Activated CD4-positive, alpha-beta T cell treated with anti-CD3 and anti-CD28 coated beads for 36 hours (primary cell): ENCODE data around the gene PLCL2. TPM values are rescaled to one million over a fixed set of nuclear protein-coding genes. Genes with fewer than 3 reads are reported as not detected.

Experiments
- ATAC-seq: fragments of 200-7000 bp; cut with Tn5 transposase; one replicate; pipeline ENCODE4 v1.10.0; 2021; ENCODE audit warnings: mild to moderate bottlenecking, moderate library complexity
- CTCF ChIA-PET: fragments of 350-600 bp; sonication (Branson Sonifier 250); formaldehyde crosslinking; loops from one replicate; lab custom pipeline; 2021; ENCODE audit warnings: antibody characterized with exemption; lab: Charles Lee
- POLR2A ChIA-PET: fragments of 350-600 bp; sonication (Branson Sonifier 250); formaldehyde crosslinking; loops from one replicate; lab custom pipeline; 2021; ENCODE audit warnings: antibody characterized with exemption, inconsistent platforms; lab: Charles Lee
- DNase-seq: peaks from one replicate; pipeline ENCODE4 v3.0.0-alpha.2; 2020
- H3K27ac Mint-ChIP-seq: one replicate; pipeline ENCODE4 v1.8.0; 2021; ENCODE audit warnings: mixed read lengths
- H3K27me3 Mint-ChIP-seq: one replicate; pipeline ENCODE4 v1.8.0; 2021; ENCODE audit warnings: mixed read lengths
- H3K36me3 Mint-ChIP-seq: one replicate; pipeline ENCODE4 v1.8.0; 2021; ENCODE audit warnings: low read depth, mixed read lengths
- H3K4me1 Mint-ChIP-seq: one replicate; pipeline ENCODE4 v1.8.0; 2021; ENCODE audit warnings: mixed read lengths
- H3K4me3 Mint-ChIP-seq: one replicate; pipeline ENCODE4 v1.8.0; 2021; ENCODE audit warnings: mild to moderate bottlenecking, moderate library complexity, mixed read lengths
- H3K9me3 Mint-ChIP-seq: one replicate; pipeline ENCODE4 v1.8.0; 2021; ENCODE audit warnings: low read depth, mixed read lengths
- intact Hi-C, 2 experiments: fragments of 100-400 bp; cut with DNase I in 1 of 2; cut with micrococcal nuclease in 1 of 2; formaldehyde crosslinking; loops; one replicate each; pipeline versions ENCODE4 v1.14.2 to v1.15.1; 2022 to 2024; cut with DNase I, micrococcal nuclease
- total RNA-seq, 2 experiments: library from RNA; stranded (reverse); gene quantifications; one replicate each; pipeline ENCODE4 v1.2.3, GENCODE V29; 2021

The PLCL2 gene
- total RNA-seq, 2 experiments from 2014 or later: 12.5 to 15.0 TPM

DNA sequence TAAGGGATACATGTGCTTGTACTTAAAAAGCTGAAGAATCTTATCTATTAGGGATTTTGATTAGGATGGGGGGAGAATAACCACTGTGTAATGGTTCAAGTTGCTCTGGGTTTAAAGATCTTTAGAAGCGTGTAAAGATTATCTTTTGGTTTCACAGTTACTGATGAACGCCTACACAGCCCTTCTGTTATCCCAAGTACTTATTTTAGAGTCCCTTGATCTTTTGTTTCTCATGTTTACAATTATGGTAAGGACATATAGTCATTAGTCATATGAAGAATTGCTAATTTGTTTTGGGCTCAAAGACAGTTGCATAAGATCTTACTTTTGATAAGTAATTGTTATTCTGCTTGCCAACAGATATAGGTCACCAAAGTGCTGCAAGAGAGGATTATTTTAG, 160.1 kb downstream of the PLCL2 start:
- CTCF ChIA-PET: no interaction called here
- Mint-ChIP-seq H3K27me3 (no peaks in the 10 kb centered on the region), H3K4me3 (no peak overlapping the region), H3K9me3 (peaks cover 5% of the 10 kb centered on the region), H3K27ac (no peak overlapping the region), H3K36me3 (peaks cover 49% of the 10 kb centered on the region), H3K4me1 (peaks cover 26% of the 10 kb centered on the region)
- POLR2A ChIA-PET: no interaction called here
- no peak for DNase-seq
- intact Hi-C loops: loop anchor here in 1 of 2 experiments (5.0 kb wide), 1 partner anchor 107 kb away; no protein-coding TSS in a partner anchor
- peak; percentile 73 for ATAC-seq

DNA sequence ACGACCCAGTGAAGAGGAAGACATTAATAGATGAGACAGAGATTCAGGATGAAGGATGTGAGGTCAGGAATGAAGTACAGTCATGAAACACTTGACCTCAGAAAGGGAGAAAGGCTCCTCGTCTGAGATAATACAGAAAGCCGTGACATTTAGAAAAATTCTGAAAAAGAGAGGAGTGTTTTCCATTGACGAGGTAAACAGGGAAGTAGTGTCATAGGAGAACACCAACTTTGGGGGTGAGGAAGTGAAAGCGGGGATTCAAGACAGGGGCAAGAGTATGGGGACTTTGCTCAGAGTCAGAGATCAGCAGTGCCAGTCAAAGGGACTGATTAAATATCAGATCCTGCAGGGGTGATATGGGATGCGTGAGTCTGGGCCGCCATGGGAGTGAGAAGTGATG, 160.9 kb downstream of the PLCL2 start:
- intact Hi-C loops: loop anchor here in 1 of 2 experiments (5.0 kb wide), 1 partner anchor 107 kb away; no protein-coding TSS in a partner anchor
- DNase-seq (no peak), ATAC-seq (no peak)
- Mint-ChIP-seq H3K9me3 (peaks cover 8% of the 10 kb centered on the region), H3K27ac (no peak overlapping the region), H3K36me3 (peaks cover 57% of the 10 kb centered on the region), H3K27me3 (no peaks in the 10 kb centered on the region), H3K4me1 (peaks cover 25% of the 10 kb centered on the region), H3K4me3 (no peak overlapping the region)
- CTCF ChIA-PET: no interaction called here
- POLR2A ChIA-PET: no interaction called here

DNA sequence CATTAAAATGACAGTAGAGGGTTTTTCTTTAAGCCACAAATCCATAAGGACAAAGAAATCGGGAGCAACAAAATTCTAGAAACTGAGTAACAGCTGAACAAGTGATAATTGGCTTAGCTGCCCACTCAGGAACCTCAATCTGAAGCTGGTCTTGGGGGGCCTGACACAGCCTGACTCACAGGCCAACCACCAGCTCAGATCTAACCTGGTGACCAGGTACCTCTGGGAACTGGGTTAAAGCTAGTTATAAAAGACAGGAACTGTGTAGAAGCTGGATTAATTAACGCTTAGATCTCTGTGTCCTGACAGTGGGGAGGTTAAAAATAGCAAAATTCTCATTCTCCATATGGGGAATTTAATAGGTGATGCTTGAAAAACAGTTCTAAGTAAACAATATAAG, 161.9 kb downstream of the PLCL2 start:
- peaks cover 23% of the 10 kb centered on the region for H3K4me1 Mint-ChIP-seq
- H3K27me3 Mint-ChIP-seq: no peaks in the 10 kb centered on the region
- H3K27ac Mint-ChIP-seq: no peak overlapping the region
- intact Hi-C loops: loop anchor here in 1 of 2 experiments (5.0 kb wide), 1 partner anchor 106 kb away; no protein-coding TSS in a partner anchor
- POLR2A ChIA-PET: interaction anchor here (0.5 kb wide), 1 partner anchor 181 kb away, joined by 5 read pairs; no protein-coding TSS in a partner anchor
- no peak overlapping the region for H3K4me3 Mint-ChIP-seq
- DNase-seq: no peak
- H3K9me3 Mint-ChIP-seq: peaks cover 10% of the 10 kb centered on the region
- ATAC-seq: no peak
- CTCF ChIA-PET: interaction anchor here (0.6 kb wide), 2 partner anchors 445 to 727 kb away, joined by 3 read pairs; no protein-coding TSS in a partner anchor
- peaks cover 60% of the 10 kb centered on the region for H3K36me3 Mint-ChIP-seq

DNA sequence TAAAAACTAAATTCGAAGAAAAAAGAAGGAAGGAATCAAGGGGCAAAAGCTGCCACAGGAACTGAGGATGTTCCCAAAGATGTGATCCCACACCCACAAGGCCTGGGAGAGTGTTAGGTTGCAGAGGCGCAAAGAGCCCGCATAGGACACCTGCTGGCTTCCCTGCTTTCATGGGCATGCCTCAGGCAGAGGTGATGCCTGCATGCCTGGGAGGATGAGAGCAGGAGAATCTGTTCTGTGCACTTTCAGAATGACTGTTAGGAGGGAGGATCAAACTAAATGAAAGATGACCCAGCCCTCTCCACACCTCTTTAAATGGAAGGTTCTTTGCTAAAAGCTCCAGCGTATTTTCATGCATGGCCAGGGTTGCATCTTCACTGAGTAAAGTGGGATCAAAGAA, 162.4 kb downstream of the PLCL2 start:
- intact Hi-C loops: loop anchor here in 1 of 2 experiments (5.0 kb wide), 1 partner anchor 105 kb away; no protein-coding TSS in a partner anchor
- Mint-ChIP-seq H3K36me3 (peaks cover 65% of the 10 kb centered on the region), H3K4me3 (no peak overlapping the region), H3K27ac (no peak overlapping the region), H3K9me3 (peaks cover 15% of the 10 kb centered on the region), H3K27me3 (no peaks in the 10 kb centered on the region), H3K4me1 (peaks cover 23% of the 10 kb centered on the region)
- ATAC-seq: peak; percentile 51
- no peak for DNase-seq
- ChIA-PET POLR2A (interaction anchor here (0.5 kb wide), 1 partner anchor 181 kb away, joined by 5 read pairs; no protein-coding TSS in a partner anchor), CTCF (interaction anchor here (0.6 kb wide), 1 partner anchor 446 kb away, joined by 3 read pairs; no protein-coding TSS in a partner anchor)

DNA sequence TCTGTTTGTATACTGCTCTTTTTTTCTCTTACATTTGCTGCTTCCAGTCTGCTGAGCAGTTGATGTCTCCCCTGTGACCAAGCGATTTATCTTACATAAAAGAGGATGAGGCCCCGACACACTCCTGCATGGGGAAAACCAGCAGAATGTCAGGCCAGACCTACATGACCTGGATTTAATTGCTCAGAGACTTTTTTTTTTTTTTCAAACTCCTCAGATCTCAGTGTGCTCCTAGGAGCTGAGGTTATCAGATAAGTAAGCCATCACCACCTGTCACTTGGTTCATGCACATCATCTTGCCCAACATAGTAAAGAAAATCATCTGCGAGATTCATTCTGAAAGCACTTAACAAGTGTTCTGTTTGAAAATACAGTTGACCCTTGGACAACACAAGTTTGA, 163.1 kb downstream of the PLCL2 start:
- POLR2A ChIA-PET: no interaction called here
- intact Hi-C loops: loop anchor here in 1 of 2 experiments (5.0 kb wide), 1 partner anchor 104 kb away; no protein-coding TSS in a partner anchor
- CTCF ChIA-PET: interaction anchor here (1.6 kb wide), 1 partner anchor 7 kb away, joined by 6 read pairs; no protein-coding TSS in a partner anchor

DNA sequence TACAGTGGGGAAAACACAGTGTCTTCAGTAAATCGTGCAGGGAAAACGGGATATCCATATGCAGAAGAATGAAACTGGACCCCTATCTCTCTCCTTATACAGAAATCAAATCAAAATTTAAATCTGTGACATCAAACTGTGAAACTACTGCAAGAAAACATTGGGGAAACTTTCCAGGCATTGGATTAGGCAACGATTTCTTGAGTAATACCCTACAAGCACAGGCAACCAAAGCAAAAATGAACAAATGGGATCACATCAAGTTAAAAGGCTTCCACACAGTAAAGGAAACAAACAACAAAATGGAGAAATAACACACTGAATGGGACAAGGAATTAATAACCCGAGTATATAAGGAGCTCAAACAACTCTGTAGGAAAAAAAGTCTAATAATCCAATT, 165.3 kb downstream of the PLCL2 start:
- Mint-ChIP-seq H3K4me3 (no peak overlapping the region), H3K27me3 (no peaks in the 10 kb centered on the region), H3K4me1 (peaks cover 23% of the 10 kb centered on the region), H3K27ac (no peak overlapping the region), H3K9me3 (peaks cover 17% of the 10 kb centered on the region), H3K36me3 (peaks cover 77% of the 10 kb centered on the region)
- intact Hi-C loops: no loop called here
- ChIA-PET POLR2A (no interaction called here), CTCF (interaction anchor here (1.1 kb wide), 1 partner anchor 24 kb away, joined by 5 read pairs; no protein-coding TSS in a partner anchor)
- no peak for DNase-seq
- ATAC-seq: no peak

More for the DNA sequence above, 163.1 kb downstream of the PLCL2 start:
- H3K27ac Mint-ChIP-seq: no peak overlapping the region
- H3K27me3 Mint-ChIP-seq: no peaks in the 10 kb centered on the region
- H3K9me3 Mint-ChIP-seq: peaks cover 15% of the 10 kb centered on the region
- H3K4me3 Mint-ChIP-seq: no peak overlapping the region
- ATAC-seq: no peak
- DNase-seq: no peak
- peaks cover 65% of the 10 kb centered on the region for H3K36me3 Mint-ChIP-seq
- peaks cover 20% of the 10 kb centered on the region for H3K4me1 Mint-ChIP-seq

DNA sequence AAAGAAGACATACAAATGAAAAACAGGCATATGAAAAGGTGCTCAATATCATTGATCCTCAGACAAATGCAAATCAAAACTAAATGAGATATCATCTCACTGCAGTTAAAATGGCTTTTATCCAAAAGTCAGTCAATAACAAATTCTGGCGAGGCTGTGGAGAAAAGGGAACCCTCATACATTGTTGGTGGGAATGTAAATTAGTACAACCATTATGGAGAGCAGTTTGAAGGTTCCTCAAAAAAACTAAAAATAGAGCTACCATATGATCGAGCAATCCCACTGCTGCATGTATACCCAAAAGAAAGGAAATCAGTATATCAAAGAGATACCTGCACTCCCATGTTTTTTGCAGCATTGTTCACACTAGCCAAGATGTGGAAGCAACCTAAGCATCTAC, 165.8 kb downstream of the PLCL2 start:
- no peak overlapping the region for H3K27ac Mint-ChIP-seq
- ATAC-seq (no peak), DNase-seq (no peak)
- ChIA-PET CTCF (no interaction called here), POLR2A (no interaction called here)
- H3K4me1 Mint-ChIP-seq: peaks cover 23% of the 10 kb centered on the region
- no peaks in the 10 kb centered on the region for H3K27me3 Mint-ChIP-seq
- intact Hi-C loops: no loop called here
- peaks cover 73% of the 10 kb centered on the region for H3K36me3 Mint-ChIP-seq
- peaks cover 17% of the 10 kb centered on the region for H3K9me3 Mint-ChIP-seq
- H3K4me3 Mint-ChIP-seq: no peak overlapping the region

DNA sequence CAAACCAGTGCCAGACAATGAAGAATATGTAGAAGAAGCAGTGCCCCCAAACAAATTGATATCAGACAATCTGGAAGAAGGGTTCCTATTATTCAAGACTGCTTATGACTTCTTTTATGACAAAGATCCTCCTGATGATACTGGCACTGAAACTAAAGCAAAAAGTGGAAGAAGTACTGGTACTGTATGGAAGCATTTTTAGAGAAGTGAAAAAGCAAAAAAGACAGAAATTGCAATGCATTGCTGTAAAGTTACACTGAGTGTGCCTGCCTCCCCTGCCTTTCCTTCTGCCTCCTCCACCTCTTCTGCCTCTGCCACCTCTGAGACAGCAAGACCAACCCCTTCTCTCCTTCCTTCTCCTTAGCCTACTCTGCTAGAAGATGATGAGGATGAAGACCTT, 167.6 kb downstream of the PLCL2 start:
- POLR2A ChIA-PET: no interaction called here
- Mint-ChIP-seq H3K27me3 (no peaks in the 10 kb centered on the region), H3K36me3 (peaks cover 64% of the 10 kb centered on the region), H3K27ac (no peak overlapping the region), H3K4me3 (no peak overlapping the region), H3K9me3 (peaks cover 17% of the 10 kb centered on the region), H3K4me1 (peaks cover 18% of the 10 kb centered on the region)
- ATAC-seq: no peak
- no peak for DNase-seq
- intact Hi-C loops: no loop called here
- CTCF ChIA-PET: no interaction called here

DNA sequence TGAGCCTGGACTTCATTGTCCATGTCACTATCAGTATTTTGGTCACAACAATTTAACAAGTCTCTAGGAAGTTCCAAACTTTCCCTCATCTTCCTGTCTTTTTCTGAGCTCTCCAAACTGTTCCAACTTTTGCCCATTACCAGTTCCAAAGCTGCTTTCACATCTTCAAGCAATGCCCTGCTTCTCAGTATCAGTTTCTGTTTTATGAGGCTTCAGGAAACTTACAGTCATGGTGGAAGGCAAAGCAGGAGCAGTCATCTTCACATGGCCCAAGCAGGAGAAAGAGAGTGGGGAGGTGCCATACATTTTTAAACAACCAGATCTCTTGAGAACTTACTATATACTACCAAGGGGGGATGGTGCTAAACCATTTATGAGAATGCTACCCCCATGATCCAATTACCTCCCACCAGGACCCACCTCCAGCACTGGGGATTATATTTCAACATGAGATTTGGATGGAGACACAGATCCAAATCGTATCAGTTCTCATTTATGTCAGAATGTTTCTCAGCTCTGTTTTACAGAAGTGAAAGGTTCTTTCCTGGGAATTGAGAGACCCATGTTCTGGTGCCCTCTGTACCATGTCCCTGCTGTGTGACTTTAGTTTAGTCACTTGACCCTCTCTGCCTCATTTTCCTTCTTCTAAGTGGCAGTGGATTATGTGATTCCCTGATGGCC, 169.7 kb downstream of the PLCL2 start:
- ATAC-seq: peak; percentile 78
- POLR2A ChIA-PET: no interaction called here
- Mint-ChIP-seq H3K27ac (peak overlapping the region; percentile 45), H3K27me3 (no peaks in the 10 kb centered on the region), H3K4me3 (no peak overlapping the region), H3K9me3 (peaks cover 13% of the 10 kb centered on the region), H3K36me3 (peaks cover 53% of the 10 kb centered on the region), H3K4me1 (peaks cover 15% of the 10 kb centered on the region)
- DNase-seq: no peak
- CTCF ChIA-PET: no interaction called here
- intact Hi-C loops: no loop called here

DNA sequence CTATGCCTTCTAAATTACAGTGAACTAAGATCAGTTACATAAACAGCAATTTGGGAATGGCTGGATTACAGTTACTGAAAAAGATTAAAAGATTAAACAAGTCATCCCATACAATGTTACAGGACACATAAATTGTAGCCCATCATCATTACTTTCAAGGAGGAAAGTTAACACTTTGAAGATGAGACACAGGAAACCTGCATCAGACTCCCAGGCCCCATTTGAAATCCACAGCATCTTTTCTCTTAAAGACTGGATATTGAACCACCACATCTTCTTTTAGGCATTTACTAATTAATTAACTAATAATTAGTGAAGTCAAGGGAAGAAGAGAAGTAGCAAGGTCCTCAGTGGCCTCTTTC, 170.2 kb downstream of the PLCL2 start:
- DNase-seq: no peak
- no peak overlapping the region for H3K4me3 Mint-ChIP-seq
- ChIA-PET POLR2A (no interaction called here), CTCF (no interaction called here)
- H3K4me1 Mint-ChIP-seq: peaks cover 15% of the 10 kb centered on the region
- ATAC-seq: no peak
- no peaks in the 10 kb centered on the region for H3K27me3 Mint-ChIP-seq
- peaks cover 11% of the 10 kb centered on the region for H3K9me3 Mint-ChIP-seq
- peak overlapping the region; percentile 45 for H3K27ac Mint-ChIP-seq
- peaks cover 56% of the 10 kb centered on the region for H3K36me3 Mint-ChIP-seq
- intact Hi-C loops: no loop called here

DNA sequence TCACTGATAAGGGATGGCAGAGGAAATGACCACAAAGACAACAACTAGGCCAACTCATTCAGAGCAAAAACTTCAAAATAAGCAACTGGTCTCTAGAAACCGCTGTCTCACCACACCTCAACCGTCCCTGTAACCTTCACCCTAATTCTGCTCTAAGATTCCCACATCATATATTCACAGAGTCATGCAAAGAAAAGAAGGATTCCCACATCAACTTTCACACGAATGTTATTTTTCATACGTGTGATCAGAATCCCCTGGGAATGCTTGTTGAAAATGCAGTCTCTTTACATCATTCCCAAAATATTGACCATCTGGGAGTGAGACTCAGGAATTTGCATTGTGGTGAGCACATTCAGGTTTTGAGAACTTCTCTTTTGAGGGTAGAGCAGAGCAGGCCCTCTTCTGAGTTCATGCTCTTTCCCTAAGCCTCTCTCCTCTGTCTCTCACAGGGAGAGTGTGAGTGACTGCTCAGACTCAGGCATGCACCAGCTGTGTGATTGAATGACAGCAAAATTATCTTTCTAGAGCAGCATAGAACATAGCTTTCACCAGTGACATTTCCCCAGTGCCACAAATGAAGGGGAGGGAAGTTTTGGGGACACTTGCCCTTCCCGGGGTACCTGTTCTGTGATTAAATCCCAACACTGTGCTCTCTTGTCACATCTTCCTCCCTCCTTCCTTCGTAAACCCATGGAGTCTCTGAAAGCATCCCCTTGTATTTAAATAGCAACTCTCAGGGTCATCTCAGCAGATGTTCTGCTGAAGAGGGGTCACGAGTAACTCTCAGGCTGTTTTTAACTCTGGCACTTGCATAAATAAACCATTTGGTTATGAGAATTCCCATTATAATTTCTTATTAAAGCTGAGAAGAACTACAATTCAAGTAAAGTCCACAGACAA, 170.9 kb downstream of the PLCL2 start:
- DNase-seq (no peak), ATAC-seq (peak; percentile 40)
- Mint-ChIP-seq H3K36me3 (peaks cover 52% of the 10 kb centered on the region), H3K4me3 (no peak overlapping the region), H3K4me1 (peaks cover 15% of the 10 kb centered on the region), H3K27ac (peak overlapping the region; percentile 16), H3K27me3 (no peaks in the 10 kb centered on the region), H3K9me3 (peaks cover 9% of the 10 kb centered on the region)
- intact Hi-C loops: no loop called here
- CTCF ChIA-PET: no interaction called here
- POLR2A ChIA-PET: no interaction called here
